Bronchial epithelial cell (primary cell): ENCODE results near the gene RGS11. TPM values are rescaled to one million over a fixed set of nuclear protein-coding genes. Genes with fewer than 3 reads are reported as not detected.

Experiments used
- DNase-seq: peaks from one replicate; pipeline ENCODE4 v3.0.0-alpha.2; 2010; ENCODE audit warnings: low read depth
- FAIRE-seq: peaks from 2 replicates; lab custom pipeline; 2011; peaks lifted over from hg19 to GRCh38; lab: Jason Lieb, UNC
- H3K27me3 ChIP-seq: 2 replicates; pipeline ENCODE4 v1.5.1; 2011; ENCODE audit warnings: low read length; ENCODE audit not compliant: control insufficient read depth, insufficient read depth
- H3K36me3 ChIP-seq: 2 replicates; pipeline ENCODE4 v1.5.1; 2011; ENCODE audit warnings: low read length; ENCODE audit not compliant: control insufficient read depth, insufficient read depth
- H3K4me3 ChIP-seq: 2 replicates; pipeline ENCODE4 v1.5.1; 2011; ENCODE audit warnings: mild to moderate bottlenecking, low read depth, low read length, control low read depth
- CTCF ChIP-seq: IDR thresholded peaks from 2 replicates; pipeline ENCODE4 v1.5.1; 2011; ENCODE audit warnings: mild to moderate bottlenecking, moderate library complexity, low read length, control low read depth, inconsistent platforms; ENCODE audit not compliant: insufficient read depth, severe bottlenecking
- total RNA-seq: library from RNA; depleted of rRNA; stranded (reverse); fragments of >200 nt; gene quantifications from 2 replicates; pipeline ENCODE4 v1.2.1, GENCODE V29; 2014

Gene RGS11
- total RNA-seq, 1 donor from 2014 or later = not detected

- Histone ChIP-seq H3K4me3 (no peak within 1 kb of the TSS), H3K36me3 (no peaks in the 10 kb centered on the region), H3K27me3 (peaks cover 16% of the 10 kb centered on the region)
- TF ChIP-seq CTCF = no peak
- no peak for DNase-seq
- no peak for FAIRE-seq
These were observed 4.8 kb upstream of the RGS11 start, which contains the start of gene ARHGDIG for GRCh38 chr16:280552-280951. Gene ARHGDIG (plus strand): TSS chr16:280591. CDS start chr16:280681, 90 bp downstream.

GRCh38 chr16:280005-280460, 4.3 kb upstream of the RGS11 start:
- FAIRE-seq (no peak), DNase-seq (no peak)
- no peak overlapping the region for H3K4me3 ChIP-seq
- H3K36me3 ChIP-seq = no peaks in the 10 kb centered on the region
- no peak for TF ChIP-seq CTCF
- H3K27me3 ChIP-seq = peaks cover 19% of the 10 kb centered on the region

GRCh38 chr16:279531-279930, 3.8 kb upstream of the RGS11 start:
- Histone ChIP-seq H3K36me3 (no peaks in the 10 kb centered on the region), H3K4me3 (no peak overlapping the region), H3K27me3 (peaks cover 21% of the 10 kb centered on the region)
- FAIRE-seq (no peak), DNase-seq (no peak)
- TF ChIP-seq CTCF = no peak

- peak; percentile 23 for FAIRE-seq
- DNase-seq = peak; percentile 79
- no peak overlapping the region for H3K4me3 ChIP-seq
- TF ChIP-seq CTCF = no peak
- no peaks in the 10 kb centered on the region for H3K36me3 ChIP-seq
- H3K27me3 ChIP-seq = peaks cover 26% of the 10 kb centered on the region
These were observed 3.2 kb upstream of the RGS11 start for GRCh38 chr16:278863-279366.

- DNase-seq (no peak), FAIRE-seq (no peak)
- Histone ChIP-seq H3K27me3 (peaks cover 24% of the 10 kb centered on the region), H3K4me3 (no peak overlapping the region), H3K36me3 (no peaks in the 10 kb centered on the region)
- no peak for TF ChIP-seq CTCF
These were observed 808 bp upstream of the RGS11 start for GRCh38 chr16:276426-277077.
